Myocyte (in vitro differentiated cells): ENCODE data around the gene PDPR. TPM values are rescaled to one million over a fixed set of nuclear protein-coding genes. Genes with fewer than 3 reads are reported as not detected.
"Not testable (repeated sequence)": the region's sequence is repeated elsewhere in the genome, so short reads cannot be mapped to it uniquely, and the experiment has no call there.

Source experiments
- DNase-seq: peaks from one replicate; pipeline ENCODE4 v3.0.0-alpha.2; 2012; ENCODE audit warnings: low read depth
- polyA plus RNA-seq: library from polyadenylated mRNA; unstranded; fragments of >200 nt; gene quantifications from one replicate; pipeline ENCODE4 v1.2.1, GENCODE V29; 2012; ENCODE audit warnings: missing spikeins
- total RNA-seq: library from RNA; depleted of rRNA; stranded (reverse); fragments of >200 nt; gene quantifications from 2 replicates; pipeline ENCODE4 v1.2.3, GENCODE V29; 2014

Gene PDPR
- 13.6 and 15.6 TPM in 2 replicates for total RNA-seq
- polyA plus RNA-seq, result 17.2 TPM

DNA sequence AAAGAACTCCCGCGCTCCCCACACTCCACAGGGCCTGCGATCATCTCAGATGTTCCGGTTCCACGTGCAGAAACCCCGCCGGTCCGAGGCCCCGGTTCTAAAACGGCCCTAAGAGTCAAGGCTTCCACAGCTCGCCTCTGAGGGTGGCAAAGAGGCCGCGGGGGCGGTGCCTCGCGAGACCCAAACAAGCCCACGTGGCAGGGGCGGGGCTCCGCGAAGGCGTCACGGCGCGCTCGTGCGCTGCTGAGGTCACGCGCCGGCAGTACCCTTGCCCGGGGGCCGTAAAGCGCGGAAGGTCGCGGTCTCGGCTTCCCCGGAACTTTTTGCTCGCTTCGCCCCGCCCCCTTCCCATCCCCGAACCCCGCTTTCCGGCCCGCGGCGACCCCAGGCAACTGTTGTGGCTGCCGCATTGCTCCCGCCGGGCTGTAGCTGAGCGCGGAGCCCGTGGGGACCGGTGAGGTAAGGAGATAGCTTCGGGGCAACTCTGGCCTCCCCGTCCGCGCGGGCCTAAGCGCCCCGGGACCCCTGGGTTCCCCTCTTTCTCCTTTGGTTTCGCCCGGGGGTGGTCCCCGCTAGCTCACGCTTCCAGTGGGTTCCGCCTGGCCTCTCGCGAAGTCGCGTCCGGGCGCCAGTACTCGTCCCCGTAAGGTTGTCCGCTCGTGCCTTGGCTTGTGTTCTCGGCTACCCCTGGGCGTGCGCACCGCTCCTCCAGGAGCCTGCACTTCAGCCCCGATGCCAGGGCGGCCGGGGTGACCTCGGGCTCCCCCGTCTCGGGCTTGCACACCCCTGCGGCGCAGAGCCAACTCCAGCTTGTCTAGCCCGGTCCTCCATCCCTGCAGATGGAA lies at the start of gene PDPR:
Gene PDPR (plus strand): TSS at position 351 of the 845 bp plus-strand sequence. CDS start 6,161 bp downstream, outside the sequence.
- peak; percentile 91 for DNase-seq

DNA sequence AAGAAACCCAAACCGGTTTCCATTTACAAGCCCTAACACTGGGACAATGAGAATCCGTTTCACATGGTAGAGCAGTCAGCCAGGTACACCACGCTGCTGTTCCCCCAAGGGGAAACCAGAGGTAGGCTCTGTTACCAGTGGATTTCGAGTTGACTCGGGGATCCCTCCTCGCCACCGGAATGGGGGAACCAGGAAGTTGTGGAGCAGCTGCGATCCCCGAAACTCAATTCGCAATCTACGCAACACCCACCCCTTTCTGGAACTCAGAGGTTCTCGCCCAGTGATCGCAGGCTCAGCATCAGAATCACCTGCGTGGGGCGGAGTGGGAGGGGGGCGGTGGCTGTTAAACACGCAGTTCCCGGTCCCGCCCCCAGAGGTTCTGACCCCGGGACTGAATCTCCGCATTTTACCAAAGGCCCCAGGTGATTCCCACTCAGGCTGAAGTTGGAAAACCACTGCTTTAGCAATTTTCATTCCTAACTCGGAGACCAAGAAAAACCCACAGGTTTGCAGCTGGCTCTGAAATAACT lies 49.2 kb upstream of the PDPR start:
- peak; percentile 18 for DNase-seq

DNA sequence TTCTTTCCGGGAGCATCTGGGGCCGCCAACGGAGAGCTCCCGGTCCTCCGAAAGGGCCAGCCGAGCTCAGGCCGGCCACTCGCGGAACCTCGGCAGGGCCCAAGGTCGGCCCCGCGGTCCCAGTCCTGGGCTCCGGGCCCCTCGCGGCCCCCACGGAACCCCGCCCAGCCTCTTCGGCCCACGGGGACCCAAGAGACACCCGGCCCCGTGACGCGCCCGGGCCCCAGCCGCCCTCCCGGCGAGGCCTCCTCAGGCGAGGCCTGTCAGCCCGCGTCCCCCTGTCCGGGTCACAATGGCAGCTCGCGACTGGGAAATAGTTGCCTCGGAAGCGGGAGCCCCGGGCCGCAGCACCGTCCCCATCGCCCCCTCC lies 48.8 kb upstream of the PDPR start:
- DNase-seq, result not testable (repeated sequence)

DNA sequence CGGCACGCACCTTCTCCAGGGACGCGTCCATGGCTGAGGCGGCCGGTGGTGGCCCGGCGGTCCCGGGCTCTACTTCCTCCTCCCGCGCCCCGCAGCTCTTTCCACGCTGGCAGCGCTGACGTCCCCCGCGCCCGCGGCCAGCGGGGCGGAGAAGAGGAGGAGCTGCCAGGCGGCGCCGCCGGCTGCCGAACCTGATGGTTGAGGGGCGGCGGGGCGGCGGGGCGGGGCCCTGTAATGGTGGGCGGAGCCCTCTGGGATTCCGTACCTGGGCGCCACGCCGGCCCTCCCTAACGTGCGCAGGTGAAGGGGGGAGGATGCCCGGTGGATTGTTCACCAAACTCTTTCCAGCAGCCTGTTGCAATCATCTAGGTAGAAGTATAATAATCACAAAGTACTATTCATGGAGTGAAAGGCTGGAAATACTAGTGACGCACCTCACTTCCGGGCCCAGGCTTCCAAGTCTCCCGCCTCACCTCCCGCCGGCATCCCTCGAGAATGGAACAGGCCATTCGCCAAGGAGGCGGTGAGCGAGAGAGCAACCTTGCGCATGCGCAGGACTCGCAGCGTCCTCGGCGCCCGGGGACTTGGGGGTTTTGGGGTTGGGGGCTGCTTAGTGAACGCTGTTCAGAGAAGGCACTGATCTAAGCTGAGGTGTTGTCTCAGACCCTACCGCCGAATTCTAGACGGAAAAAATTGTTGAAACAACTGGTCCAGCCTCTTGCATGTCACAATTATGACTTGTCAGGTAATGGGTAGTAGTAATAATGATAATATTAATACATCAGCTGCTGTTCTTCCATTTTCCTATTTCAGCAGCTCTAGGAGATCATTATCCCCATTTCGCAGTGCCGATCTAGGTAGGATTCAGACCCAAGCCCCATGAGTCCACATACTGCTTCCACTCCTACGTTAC lies 48.1 kb upstream of the PDPR start:
- peak; percentile 82 for DNase-seq

DNA sequence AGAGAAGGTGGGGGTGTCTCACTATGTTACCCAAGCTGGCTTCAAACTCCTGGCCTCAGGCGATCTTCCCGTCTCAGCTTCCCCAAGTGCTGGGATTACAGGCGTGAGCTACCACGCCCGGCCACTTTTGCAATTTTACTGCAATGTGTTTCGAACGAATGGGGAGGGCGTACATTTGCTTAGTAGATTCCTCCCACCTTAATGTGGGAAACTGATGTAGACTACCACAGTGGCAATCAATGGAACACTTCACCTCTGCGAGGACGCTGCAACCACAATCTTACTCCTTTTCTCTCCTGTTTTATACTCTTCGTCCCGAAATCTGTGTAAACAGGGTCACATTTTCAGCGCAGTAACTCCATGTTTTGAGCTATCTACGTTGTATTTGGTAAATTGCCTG lies 47.4 kb upstream of the PDPR start:
- not testable (repeated sequence) for DNase-seq

DNA sequence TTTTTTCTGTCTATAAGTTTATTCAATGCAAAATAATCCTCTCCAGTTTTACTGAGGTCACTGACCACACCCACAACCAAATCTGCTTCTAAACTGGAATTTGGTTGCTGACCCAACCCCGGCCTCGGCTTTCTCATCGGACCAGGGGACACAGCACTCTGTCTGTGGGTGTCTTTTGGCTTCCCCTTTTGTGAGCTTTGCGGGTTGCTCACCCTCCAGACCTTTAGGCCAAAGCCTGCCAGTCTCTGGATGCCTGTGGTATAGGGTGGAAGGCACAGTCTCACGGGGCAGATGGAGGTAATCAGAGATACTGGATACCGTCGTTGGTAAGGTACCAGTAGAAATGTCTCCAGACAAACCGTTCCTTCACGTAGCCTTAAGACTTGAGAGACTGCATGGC lies 35.1 kb upstream of the PDPR start:
- DNase-seq, result peak; percentile 13

DNA sequence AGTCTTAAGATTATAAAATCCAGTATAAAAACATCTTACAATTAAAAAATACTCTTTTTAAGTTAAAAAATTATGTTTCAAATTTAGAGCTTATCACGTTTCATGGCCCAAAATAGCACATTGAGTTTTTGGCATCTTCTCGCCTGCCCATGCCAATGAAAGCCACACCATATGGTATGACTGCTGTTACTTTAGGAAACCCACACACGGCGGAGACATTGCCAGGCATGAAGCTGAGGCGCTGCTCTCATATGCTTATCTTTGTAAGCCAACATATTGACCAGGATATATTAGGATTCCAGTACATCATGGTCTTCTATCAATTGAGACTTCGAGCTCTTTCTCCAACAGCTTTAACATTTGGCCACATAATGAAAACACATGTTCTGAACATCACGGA lies 32.9 kb upstream of the PDPR start:
- peak; percentile 47 for DNase-seq

DNA sequence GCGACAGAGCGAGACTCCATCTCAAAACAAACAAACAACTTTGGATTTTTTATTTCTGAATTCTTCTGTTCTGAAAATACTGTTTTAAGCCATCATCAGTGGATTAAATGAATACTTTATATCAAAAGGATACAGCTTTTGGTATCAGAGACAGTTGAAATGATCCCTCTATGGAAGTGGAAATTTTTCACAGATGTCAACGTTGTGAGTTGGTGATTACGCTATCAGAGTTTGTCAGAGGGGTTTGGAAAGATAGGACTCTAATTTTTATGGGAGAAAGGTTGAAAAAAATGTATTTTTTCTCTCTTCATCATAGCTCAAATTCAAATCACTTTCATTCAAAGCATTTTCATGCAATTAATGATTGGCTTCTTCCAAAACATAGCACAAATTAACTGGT lies 30.2 kb upstream of the PDPR start:
- DNase-seq, result not testable (repeated sequence)

DNA sequence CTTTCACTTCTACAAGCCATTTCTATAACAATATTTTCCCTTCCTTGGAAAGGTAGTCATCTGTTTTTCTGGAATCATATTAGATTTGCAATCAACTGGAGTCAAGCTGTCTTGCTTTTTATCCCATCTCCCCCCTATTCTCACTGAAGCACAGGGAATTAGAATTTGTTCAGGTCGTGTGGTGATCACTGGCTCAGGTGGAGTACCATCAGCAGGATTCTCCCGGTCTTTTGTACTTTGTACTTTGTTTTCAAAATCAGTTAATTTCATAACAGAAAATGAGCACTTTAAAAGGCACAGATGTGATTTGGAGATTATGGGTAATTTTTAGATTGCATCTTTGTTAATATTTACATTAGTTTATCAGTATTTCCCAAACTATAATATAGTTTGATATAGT lies 26.0 kb upstream of the PDPR start:
- DNase-seq, result not testable (repeated sequence)

DNA sequence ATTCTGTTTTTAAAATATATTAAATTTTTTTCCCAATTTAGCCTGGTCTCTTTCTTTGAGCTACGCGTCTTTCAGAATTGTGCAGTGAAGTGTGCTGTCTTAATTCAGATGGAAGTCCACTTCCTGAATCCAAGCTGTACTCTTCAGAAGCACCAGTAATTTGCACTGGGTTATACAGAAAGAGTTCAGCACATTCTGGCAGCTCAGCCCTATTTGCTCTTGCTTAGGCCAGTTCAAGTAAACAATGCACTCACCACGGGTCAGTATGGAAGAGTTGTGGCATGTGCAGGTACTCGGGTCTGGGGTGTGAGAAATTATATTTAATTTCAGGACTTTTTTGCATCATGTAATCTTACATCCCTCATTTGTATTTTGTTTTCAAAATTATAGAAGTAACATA lies 25.3 kb upstream of the PDPR start:
- DNase-seq, result not testable (repeated sequence)

DNA sequence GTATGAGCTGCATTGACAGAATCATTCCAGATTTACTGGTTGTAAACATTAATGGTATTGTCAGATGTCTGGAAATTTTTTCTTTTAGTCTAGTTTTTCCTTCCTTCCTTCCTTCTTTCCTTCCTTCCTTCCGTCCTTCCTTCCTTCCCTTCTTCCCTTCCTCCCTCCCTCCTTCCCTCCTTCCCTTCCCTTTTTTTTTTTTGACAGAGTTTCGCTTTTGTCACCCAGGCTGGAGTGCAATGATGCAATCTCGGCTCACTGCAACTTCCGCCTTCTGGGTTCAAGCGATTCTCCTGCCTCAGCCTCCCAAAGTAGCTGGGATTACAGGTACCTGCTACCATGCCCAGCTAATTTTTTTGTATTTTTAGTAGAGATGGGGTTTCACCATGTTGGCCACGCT lies 24.8 kb upstream of the PDPR start:
- DNase-seq, result not testable (repeated sequence)

DNA sequence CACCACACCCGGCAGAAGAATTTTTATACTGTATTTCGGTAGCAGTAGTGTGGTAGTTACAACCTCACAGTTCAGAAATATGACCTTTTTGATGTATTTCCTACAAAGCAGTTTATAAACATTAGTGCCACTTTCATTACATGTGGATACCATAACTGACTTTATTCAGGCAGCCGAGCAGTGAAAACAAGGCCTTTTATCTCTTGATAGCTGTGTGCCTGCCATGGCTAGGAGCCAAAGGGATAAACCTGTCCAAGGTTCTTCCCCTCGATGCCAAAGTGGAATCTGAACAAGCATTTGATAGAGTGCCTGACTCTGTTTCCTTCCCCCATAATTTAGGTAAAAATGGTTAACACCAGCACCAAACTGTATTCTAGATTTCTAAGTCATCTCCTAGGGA lies 23.0 kb upstream of the PDPR start:
- DNase-seq, result not testable (repeated sequence)

DNA sequence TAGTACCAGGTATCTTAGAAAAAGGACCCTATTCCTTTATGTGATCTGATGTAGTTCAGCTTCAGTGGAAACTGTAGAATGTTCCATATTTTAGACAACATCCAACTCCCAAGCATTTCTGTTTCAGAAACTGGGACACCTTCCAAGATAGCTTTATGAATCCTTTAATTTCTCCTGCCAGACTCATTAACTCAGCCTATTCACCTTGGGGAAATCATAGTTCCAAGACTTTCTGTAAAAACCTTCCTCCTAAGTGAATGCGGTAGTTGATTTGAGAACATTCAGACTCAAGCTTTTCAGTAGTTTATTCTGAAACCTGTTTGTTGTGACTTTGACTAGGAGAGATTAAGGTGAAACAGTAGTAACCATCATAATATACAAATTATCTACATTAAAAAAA lies 20.0 kb upstream of the PDPR start:
- not testable (repeated sequence) for DNase-seq

DNA sequence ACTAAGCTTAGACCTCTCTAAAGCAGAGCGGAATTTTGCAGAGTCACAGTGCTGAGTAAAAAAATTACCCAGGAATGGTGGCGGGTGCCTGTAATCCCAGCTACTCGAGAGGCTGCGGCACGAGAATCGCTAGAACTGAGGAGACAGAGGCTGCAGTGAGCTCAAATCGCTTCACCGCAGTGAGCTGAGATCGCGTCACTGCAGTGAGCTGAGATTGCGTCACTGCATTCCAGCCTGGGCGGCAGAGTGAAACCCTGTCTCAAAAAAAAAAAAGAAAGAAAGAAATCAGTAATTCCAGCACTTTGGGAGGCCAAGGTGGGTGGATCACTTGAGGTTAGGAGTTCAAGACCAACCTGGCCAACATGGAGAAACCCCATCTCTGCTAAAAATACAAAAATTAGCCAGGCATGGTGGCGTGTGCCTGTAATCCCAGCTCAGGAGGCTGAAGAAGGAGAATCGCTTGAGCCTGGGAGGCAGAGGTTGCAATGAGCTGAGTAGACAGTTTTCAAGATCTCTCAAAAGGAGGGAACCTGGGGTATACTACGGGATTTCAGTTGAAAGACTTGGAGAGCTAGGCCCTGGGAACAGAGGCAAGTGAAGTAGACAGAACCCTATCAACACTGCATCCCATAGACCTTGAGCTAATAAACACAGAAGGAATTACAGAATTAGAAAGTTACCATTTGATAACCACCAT lies 4.4 kb upstream of the PDPR start:
- DNase-seq, result not testable (repeated sequence)

DNA sequence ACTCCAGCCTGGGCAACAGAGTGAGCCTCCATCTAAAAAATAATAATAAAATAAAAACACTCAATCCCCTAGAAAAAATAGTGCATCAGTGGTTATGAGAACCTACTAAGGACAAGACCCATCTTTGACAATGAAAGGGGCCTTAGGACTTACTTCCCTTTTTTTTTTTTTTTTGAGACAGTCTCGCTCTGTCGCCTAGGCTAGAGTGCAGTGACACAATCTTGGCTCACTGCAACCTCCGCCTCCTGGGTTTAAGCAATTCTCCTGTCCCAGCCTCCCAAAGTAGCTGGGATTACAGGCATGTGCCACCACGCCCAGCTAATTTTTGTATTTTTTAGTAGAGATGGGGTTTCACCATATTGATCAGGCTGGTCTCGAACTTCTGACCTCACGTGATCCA lies 2.0 kb upstream of the PDPR start:
- DNase-seq, result not testable (repeated sequence)

DNA sequence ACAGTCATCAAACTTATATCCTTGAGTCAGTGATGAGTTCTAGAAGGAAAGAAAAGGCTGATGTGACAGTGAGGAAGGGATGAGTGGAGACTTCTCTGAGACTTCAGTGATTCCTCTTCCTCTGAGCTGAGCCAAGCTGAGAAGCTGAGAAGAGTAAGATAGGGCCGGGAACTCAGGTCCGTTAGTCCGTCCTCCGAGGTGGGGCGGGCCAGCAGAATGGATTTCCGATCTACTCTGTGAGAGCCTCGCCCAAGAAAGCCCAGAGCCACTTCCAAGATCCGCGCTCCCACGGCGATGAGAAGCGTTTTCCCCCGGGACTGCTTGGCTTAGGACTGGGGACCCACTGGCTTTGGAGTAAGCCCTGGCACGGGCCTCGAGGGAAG lies 542 bp upstream of the PDPR start:
- not testable (repeated sequence) for DNase-seq

DNA sequence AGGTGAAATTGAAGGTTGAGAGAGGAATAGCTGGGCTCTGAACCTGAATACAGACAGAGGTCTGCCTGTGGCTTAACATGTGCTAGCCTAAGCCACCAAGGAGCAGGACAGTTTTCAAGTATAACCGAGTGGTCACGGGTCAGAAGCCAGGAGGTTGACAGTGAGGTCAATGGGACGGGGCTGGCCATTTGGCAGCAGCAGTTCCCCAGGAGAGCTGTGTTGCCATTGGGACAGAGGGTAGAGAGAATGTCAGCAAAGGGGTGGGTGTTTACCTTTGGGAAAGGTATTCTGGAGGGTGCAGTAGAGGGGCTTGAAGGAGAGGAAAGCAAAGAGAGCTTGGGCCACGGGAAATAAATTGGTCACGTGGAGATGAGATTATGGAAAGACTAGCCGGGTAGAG lies 4.2 kb downstream of the PDPR start:
- not testable (repeated sequence) for DNase-seq

DNA sequence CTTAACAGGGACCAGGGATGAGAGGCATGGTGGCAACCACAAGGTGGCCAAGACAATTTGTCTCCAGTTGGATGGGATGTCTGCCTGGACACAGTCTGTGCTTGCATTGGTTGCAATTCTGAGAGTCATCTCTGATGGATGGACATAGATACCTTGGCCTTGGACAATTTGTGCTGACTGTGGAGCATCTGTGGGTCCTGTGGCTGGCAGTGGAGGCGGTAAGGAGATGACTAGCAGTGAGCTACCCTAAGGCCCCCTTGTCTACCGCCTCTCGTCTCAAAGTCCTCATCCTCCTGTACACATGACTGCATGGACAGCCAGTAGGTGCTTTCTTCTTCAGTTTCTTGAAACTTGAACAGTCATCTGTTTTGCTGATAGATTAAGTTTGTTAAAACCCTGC lies 4.6 kb downstream of the PDPR start:
- DNase-seq, result not testable (repeated sequence)

DNA sequence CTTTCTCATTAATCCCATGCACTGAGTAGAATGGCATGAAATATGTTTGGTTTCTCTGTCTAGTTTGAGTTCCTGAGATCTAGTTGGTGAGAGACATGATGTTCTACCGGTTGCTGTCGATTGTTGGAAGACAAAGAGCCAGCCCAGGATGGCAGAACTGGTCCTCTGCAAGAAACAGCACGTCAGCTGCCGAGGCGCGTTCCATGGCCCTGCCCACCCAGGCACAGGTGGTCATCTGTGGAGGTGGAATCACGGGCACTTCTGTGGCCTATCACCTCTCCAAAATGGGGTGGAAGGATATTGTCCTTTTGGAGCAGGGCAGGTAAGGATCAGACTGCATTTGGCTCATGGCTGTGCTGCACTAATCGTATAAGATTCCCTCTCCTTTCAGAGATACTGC lies 6.3 kb downstream of the PDPR start:
- DNase-seq, result not testable (repeated sequence)

DNA sequence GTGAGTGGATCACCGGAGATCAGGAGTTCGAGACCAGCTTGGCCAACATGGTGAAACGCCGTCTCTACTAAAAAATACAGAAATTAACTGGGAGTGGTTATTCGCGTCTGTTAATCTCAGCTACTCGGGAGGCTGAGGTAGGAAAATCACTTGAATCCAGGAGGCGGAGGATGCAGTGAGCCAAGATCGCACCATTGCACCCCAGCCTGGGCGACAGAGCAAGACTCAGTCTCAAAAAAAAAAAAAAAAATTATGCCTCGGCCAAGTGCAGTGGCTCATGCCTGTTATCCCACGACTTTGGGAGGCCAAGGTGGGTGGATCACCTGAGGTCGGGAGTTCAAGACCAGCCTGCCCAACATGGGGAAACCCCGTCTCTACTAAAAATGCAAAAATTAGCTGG lies 9.7 kb downstream of the PDPR start:
- DNase-seq, result not testable (repeated sequence)

DNA sequence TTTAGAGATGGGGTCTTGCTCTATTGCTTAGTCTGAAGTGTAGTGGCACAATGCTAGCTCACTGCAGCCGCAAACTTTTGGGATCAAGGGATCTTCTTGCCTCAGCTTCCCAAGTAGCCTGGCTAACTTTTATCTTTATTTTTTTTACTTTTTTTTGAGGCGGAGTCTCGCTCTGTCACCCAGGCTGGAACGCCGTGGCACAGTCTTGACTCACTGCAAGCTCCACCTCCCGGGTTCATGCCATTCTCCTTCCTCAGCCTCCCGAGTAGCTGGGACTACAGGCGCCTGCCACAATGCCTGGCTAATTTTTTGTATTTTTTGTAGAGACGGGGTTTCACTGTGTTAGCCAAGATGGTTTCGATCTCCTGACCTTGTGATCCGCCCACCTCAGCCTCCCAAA lies 12.1 kb downstream of the PDPR start:
- not testable (repeated sequence) for DNase-seq
